HUES48 (cell line): Measurements from ENCODE around the gene TBX6.
"Not testable (repeated sequence)": the region's sequence is repeated elsewhere in the genome, so short reads cannot be mapped to it uniquely, and the experiment has no call there.

Experiments
- H3K27ac ChIP-seq: one replicate; pipeline ENCODE4 v1.7.0; 2013; ENCODE audit warnings: low read depth, low read length, inconsistent platforms
- H3K27me3 ChIP-seq: 2 replicates; pipeline ENCODE4 v1.6.1; 2013; ENCODE audit warnings: mild to moderate bottlenecking, low read length; ENCODE audit not compliant: control insufficient read depth, insufficient read depth
- H3K36me3 ChIP-seq: 2 replicates; pipeline ENCODE4 v1.6.1; 2013; ENCODE audit warnings: low read length; ENCODE audit not compliant: control insufficient read depth, insufficient read depth
- H3K4me1 ChIP-seq: 2 replicates; pipeline ENCODE4 v1.6.1; 2013; ENCODE audit warnings: mild to moderate bottlenecking, low read length; ENCODE audit not compliant: control insufficient read depth, insufficient read depth
- H3K4me3 ChIP-seq: 2 replicates; pipeline ENCODE4 v1.5.1; 2013; ENCODE audit warnings: mild to moderate bottlenecking, low read depth, low read length
- H3K9ac ChIP-seq: 2 replicates; pipeline ENCODE4 v1.6.1; 2013; ENCODE audit warnings: mild to moderate bottlenecking, low read depth, low read length, moderate library complexity
- H3K9me3 ChIP-seq: 2 replicates; pipeline ENCODE4 v1.6.1; 2013; ENCODE audit warnings: low read length; ENCODE audit not compliant: control insufficient read depth, insufficient read depth

TBX6 gene

GRCh38 chr16:30091474-30092372, at the start of gene TBX6:
TSS of gene TBX6 (minus strand) at chr16:30091924. CDS start at chr16:30091193, 731 bp downstream.
- H3K9me3 ChIP-seq: peaks cover 2% of the 10 kb centered on the region
- H3K27me3 ChIP-seq: no peaks in the 10 kb centered on the region
- H3K36me3 ChIP-seq: peaks cover 10% of the 10 kb centered on the region; the same call in 1 of the 2 replicates
- H3K9ac ChIP-seq: peak within 1 kb of the TSS; percentile 34; the same call in 1 of the 2 replicates
- H3K27ac ChIP-seq: peak within 1 kb of the TSS; percentile 72
- peak within 1 kb of the TSS; percentile 70 for H3K4me3 ChIP-seq
- H3K4me1 ChIP-seq: peaks cover 7% of the 10 kb centered on the region

DNA sequence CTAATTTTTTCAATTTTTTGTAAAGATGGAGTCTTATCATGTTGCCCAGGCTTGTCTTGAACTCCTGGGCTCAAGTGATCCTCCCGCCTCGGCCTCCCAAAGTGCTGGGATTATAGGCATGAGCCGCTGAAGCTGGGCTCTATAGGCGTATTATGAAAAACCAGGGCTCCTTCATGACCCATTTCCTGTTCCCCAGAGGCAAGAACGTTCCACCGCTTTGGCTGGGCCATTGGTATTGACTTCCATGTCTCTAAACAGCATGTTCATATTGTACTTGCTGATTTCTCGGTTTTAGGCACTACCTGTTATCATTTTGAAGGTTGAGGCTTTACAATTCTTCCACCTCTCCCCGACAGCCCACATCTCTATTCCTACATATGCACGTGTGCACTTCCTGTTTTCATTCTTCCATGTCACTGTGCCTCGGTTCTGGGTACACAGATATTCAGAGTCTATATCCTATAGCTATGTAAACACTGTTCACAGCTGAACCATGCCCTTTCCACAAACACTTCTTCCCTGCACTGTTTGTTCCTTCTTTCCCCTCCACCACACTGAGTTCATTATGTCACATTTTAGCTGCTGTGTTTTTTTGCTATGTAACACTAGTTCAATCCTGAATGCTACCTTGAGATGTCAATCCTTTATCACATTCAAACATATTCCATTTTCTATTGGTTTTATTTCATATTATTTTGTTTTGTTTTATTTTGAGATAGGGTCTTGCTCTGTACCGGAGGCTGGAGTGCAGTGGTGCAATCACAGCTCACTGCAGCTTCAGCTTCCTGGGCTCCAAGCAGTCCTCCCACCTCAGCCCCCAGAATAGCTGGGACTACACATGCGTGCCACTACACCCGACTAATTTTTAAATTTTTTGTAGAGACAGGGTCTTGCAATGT, 48.1 kb upstream of the TBX6 start:
- no peaks in the 10 kb centered on the region for H3K27me3 ChIP-seq

DNA sequence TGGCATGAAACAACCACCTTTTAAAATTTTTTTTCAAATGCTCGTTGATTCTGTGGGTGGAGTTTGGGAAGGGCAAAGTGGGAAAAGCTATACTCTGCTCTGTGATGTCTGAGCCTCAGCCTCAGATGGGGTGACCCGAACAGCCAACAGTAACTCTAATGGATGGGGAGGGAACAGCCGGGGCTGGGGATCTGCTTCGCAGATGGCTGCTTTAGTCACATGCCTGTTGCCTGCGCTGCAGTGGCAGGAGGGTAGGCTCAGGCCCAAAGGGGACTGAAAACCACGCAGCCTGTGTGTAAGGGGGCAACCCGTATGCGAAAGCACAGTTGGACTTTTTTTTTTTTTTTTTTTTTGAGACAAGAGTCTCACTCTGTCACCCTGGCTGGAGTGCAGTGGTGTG, 46.2 kb upstream of the TBX6 start:
- Histone ChIP-seq H3K36me3 (no peaks in the 10 kb centered on the region), H3K27ac (no peak overlapping the region), H3K4me1 (no peaks in the 10 kb centered on the region), H3K4me3 (no peak overlapping the region), H3K9ac (no peak overlapping the region), H3K27me3 (no peaks in the 10 kb centered on the region), H3K9me3 (no peaks in the 10 kb centered on the region)

More for the DNA sequence above, 48.1 kb upstream of the TBX6 start:
- Histone ChIP-seq H3K36me3 (no peaks in the 10 kb centered on the region), H3K27ac (no peak overlapping the region), H3K4me3 (no peak overlapping the region), H3K4me1 (no peaks in the 10 kb centered on the region), H3K9ac (no peak overlapping the region), H3K9me3 (no peaks in the 10 kb centered on the region)

DNA sequence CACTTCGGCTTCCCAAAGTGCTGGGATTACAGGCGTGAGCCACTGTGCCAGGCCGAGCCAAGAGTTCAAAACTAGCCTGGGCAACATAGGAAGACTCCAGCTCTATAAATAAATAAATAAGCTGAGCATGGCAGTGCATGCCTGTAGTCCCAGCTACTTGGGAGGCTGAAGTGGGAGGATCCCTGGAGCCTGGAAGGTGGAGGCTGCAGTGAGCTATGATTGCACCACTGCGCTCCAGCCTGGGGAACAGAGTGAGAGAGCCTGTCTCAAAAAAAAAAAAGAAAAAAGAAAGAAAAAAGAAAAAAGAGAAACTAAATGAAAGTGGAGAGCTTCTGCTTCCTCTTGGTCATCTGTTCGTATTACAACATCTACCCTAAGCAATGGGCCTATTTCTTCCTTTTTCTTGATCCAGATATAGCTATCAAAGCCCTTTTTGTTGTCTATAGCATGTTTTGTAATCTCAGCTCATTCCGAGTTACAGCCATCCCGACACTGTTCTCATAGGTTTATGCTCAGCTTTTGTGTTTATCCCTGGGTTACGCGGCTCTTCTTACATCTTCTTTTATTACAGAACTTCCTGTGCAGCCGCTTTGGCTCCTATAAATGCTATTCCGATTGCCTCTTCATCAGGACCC, 45.4 kb upstream of the TBX6 start:
- Histone ChIP-seq H3K4me3 (no peak overlapping the region), H3K9ac (no peak overlapping the region), H3K36me3 (no peaks in the 10 kb centered on the region), H3K9me3 (no peaks in the 10 kb centered on the region), H3K27me3 (no peaks in the 10 kb centered on the region), H3K27ac (no peak overlapping the region), H3K4me1 (no peaks in the 10 kb centered on the region)

GRCh38 chr16:30132591-30132990, 40.9 kb upstream of the TBX6 start:
- no peak overlapping the region for H3K27ac ChIP-seq
- no peaks in the 10 kb centered on the region for H3K27me3 ChIP-seq
- no peaks in the 10 kb centered on the region for H3K36me3 ChIP-seq
- H3K4me1 ChIP-seq: no peaks in the 10 kb centered on the region
- no peak overlapping the region for H3K4me3 ChIP-seq
- no peaks in the 10 kb centered on the region for H3K9me3 ChIP-seq
- no peak overlapping the region for H3K9ac ChIP-seq

GRCh38 chr16:30131869-30132475, 40.2 kb upstream of the TBX6 start:
- Histone ChIP-seq H3K36me3 (no peaks in the 10 kb centered on the region), H3K9ac (no peak overlapping the region), H3K4me1 (no peaks in the 10 kb centered on the region), H3K27me3 (no peaks in the 10 kb centered on the region), H3K9me3 (no peaks in the 10 kb centered on the region), H3K4me3 (no peak overlapping the region), H3K27ac (no peak overlapping the region)

- H3K4me3 ChIP-seq: no peak overlapping the region
- H3K27me3 ChIP-seq: no peaks in the 10 kb centered on the region
- no peak overlapping the region for H3K27ac ChIP-seq
- no peaks in the 10 kb centered on the region for H3K36me3 ChIP-seq
- H3K9me3 ChIP-seq: no peaks in the 10 kb centered on the region
- no peaks in the 10 kb centered on the region for H3K4me1 ChIP-seq
- H3K9ac ChIP-seq: no peak overlapping the region
These were observed 36.3 kb upstream of the TBX6 start for GRCh38 chr16:30127993-30128392.

- H3K9me3 ChIP-seq, H3K27ac ChIP-seq, H3K9ac ChIP-seq, H3K36me3 ChIP-seq, H3K27me3 ChIP-seq, H3K4me1 ChIP-seq, H3K4me3 ChIP-seq: not testable (repeated sequence)
These were observed 34.0 kb upstream of the TBX6 start for GRCh38 chr16:30125690-30126089.

- Histone ChIP-seq H3K4me3 (no peak overlapping the region), H3K27ac (no peak overlapping the region), H3K9ac (no peak overlapping the region), H3K9me3 (no peaks in the 10 kb centered on the region), H3K4me1 (peaks cover 5% of the 10 kb centered on the region; the same call in 1 of the 2 replicates), H3K36me3 (no peaks in the 10 kb centered on the region), H3K27me3 (no peaks in the 10 kb centered on the region)
These were observed 33.3 kb upstream of the TBX6 start for GRCh38 chr16:30124985-30125379.

DNA sequence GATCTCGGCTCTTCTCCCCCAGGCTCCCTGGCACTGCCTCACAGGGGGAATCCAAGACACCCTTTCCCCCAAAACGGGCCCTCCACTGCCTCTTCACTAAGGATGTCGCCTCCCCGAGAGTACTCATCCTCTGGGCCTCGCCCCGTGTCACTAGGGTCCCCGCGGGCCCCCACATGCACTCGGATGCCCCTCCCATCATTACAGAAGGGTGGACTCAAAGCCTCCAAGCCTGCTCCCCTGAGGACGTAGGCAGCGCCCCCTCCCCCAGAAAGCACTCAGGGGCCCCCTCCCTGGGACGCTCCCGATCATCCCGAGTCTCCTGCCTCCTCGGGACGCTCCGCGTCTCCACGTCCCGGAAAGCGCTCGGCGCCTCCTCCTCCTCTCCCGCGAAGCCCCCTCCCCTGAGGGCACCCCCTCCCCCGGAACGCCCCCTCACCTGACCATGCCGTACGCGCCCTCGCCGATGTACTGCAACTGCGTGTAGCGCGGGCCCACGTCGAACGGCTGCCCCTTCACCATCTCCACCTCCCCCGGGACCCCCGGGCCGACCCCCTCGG, 31.0 kb upstream of the TBX6 start:
- H3K4me1 ChIP-seq: peaks cover 5% of the 10 kb centered on the region; the same call in 1 of the 2 replicates
- no peak overlapping the region for H3K27ac ChIP-seq
- H3K9ac ChIP-seq: no peak overlapping the region; the same call in 1 of the 2 replicates
- H3K27me3 ChIP-seq: no peaks in the 10 kb centered on the region
- peak overlapping the region; percentile 74 for H3K4me3 ChIP-seq
- no peaks in the 10 kb centered on the region for H3K9me3 ChIP-seq
- peaks cover 10% of the 10 kb centered on the region for H3K36me3 ChIP-seq
